HL-60 (cell line): ENCODE measurements around the gene CDH23.

Experiments used
- GABPA ChIP-seq: IDR thresholded peaks from 2 replicates; pipeline ENCODE4 v1.6.1; 2012; ENCODE audit warnings: low read depth
- POLR2AphosphoS5 ChIP-seq: IDR thresholded peaks from 2 replicates; pipeline ENCODE4 v1.6.1; 2012; ENCODE audit warnings: low read depth
- SPI1 ChIP-seq: IDR thresholded peaks from 2 replicates; pipeline ENCODE4 v1.6.1; 2012; ENCODE audit warnings: low read depth, mild to moderate bottlenecking, borderline replicate concordance
- TF ChIP-seq, protein P1 (sequence below): IDR thresholded peaks from one replicate; pipeline ENCODE4 v1.5.1; 2011; ENCODE audit warnings: low read length, control low read depth, inconsistent platforms; ENCODE audit not compliant: insufficient read depth

DNA sequence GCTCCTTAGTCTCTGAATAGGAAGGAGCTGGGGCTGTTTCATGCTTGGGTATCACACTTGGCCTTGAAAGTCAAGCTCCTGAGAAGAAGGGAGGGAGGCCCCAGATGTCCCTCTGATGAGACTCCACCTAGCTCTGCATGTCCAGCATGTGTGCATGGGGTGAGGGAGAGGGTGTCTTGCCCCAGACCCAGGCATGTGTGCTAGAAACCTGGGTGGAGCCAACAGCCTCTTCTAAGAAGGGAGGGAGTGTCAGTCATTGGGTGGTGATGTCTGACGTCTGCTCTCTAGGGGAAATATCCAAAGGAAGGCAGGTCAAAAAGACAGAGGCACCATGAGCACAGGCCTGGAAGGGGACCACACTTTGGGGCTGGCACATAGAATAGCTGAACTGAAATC lies 159.0 kb downstream of the CDH23 start:
- TF ChIP-seq, protein P1, sequence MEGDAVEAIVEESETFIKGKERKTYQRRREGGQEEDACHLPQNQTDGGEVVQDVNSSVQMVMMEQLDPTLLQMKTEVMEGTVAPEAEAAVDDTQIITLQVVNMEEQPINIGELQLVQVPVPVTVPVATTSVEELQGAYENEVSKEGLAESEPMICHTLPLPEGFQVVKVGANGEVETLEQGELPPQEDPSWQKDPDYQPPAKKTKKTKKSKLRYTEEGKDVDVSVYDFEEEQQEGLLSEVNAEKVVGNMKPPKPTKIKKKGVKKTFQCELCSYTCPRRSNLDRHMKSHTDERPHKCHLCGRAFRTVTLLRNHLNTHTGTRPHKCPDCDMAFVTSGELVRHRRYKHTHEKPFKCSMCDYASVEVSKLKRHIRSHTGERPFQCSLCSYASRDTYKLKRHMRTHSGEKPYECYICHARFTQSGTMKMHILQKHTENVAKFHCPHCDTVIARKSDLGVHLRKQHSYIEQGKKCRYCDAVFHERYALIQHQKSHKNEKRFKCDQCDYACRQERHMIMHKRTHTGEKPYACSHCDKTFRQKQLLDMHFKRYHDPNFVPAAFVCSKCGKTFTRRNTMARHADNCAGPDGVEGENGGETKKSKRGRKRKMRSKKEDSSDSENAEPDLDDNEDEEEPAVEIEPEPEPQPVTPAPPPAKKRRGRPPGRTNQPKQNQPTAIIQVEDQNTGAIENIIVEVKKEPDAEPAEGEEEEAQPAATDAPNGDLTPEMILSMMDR = no peak
- TF ChIP-seq SPI1 (no peak), POLR2AphosphoS5 (no peak), GABPA (no peak)
